Caco-2 (cell line): Measurements from ENCODE around the gene TMEM129. TPM values are rescaled to one million over a fixed set of nuclear protein-coding genes. Genes with fewer than 3 reads are reported as not detected.

Source experiments
- BruUV-seq: library from RNA; stranded (reverse); fragments of 400-500 nt; replicated peaks from 2 replicates; lab custom pipeline; 2021; lab: Mats Ljungman, UMichigan
- CTCF ChIA-PET: fragments of 300-600 bp; sonication (Branson Sonifier 250); formaldehyde crosslinking; loops from one replicate; lab custom pipeline; 2022; ENCODE audit warnings: antibody characterized with exemption; lab: Charles Lee
- POLR2A ChIA-PET: fragments of 300-600 bp; sonication (Branson Sonifier 250); formaldehyde crosslinking; loops from one replicate; lab custom pipeline; 2022; ENCODE audit warnings: antibody characterized with exemption; lab: Charles Lee
- DNase-seq, 2 experiments: peaks; one replicate each; pipeline versions ENCODE4 v3.0.0 to v3.0.0-alpha.2; 2020 to 2022
- H3K27me3 ChIP-seq: replicated peaks from 2 replicates; pipeline ENCODE4 v1.6.0; 2011; ENCODE audit warnings: low read length; ENCODE audit not compliant: control insufficient read depth, insufficient read depth
- H3K36me3 ChIP-seq: 2 replicates; pipeline ENCODE4 v1.5.1; 2011; ENCODE audit warnings: low read length; ENCODE audit not compliant: control insufficient read depth, insufficient read depth
- H3K4me1 ChIP-seq: fragments of 250-450 bp; sonication (Bioruptor Pico); 2 replicates; pipeline ENCODE4 v1.5.1; 2020; ENCODE audit warnings: mild to moderate bottlenecking
- H3K4me3 ChIP-seq: 2 replicates; pipeline ENCODE4 v1.5.1; 2011; ENCODE audit warnings: low read depth, mild to moderate bottlenecking, control low read depth, low read length
- H3K9me3 ChIP-seq: fragments of 250-450 bp; sonication (Bioruptor Pico); 2 replicates; pipeline ENCODE4 v1.5.1; 2020; ENCODE audit warnings: mild to moderate bottlenecking, moderate library complexity
- H3K27ac Mint-ChIP-seq: one replicate; pipeline ENCODE4 v1.8.0; 2022; ENCODE audit warnings: mixed read lengths; ENCODE audit not compliant: unreplicated experiment
- H3K27me3 Mint-ChIP-seq: one replicate; pipeline ENCODE4 v1.8.0; 2022; ENCODE audit warnings: mixed read lengths; ENCODE audit not compliant: insufficient read depth, unreplicated experiment
- H3K36me3 Mint-ChIP-seq: one replicate; pipeline ENCODE4 v1.8.0; 2022; ENCODE audit warnings: mild to moderate bottlenecking, mixed read lengths; ENCODE audit not compliant: insufficient read depth, unreplicated experiment
- H3K4me1 Mint-ChIP-seq: one replicate; pipeline ENCODE4 v1.8.0; 2022; ENCODE audit warnings: low read depth, mixed read lengths; ENCODE audit not compliant: unreplicated experiment
- H3K4me3 Mint-ChIP-seq: one replicate; pipeline ENCODE4 v1.8.0; 2022; ENCODE audit warnings: mild to moderate bottlenecking, moderate library complexity, mixed read lengths; ENCODE audit not compliant: unreplicated experiment
- H3K9me3 Mint-ChIP-seq: one replicate; pipeline ENCODE4 v1.8.0; 2022; ENCODE audit warnings: mixed read lengths; ENCODE audit not compliant: unreplicated experiment
- CTCF ChIP-seq, 2 experiments: fragments of 200-600 bp in 1 of 2; IDR thresholded peaks; 1 replicate in 1 of 2; 2 replicates in 1 of 2; pipeline versions ENCODE4 v1.5.1 to v1.8.0; 2011 to 2022; ENCODE audit warnings: antibody characterized with exemption in 1 of 2, control low read depth in 1 of 2, inconsistent platforms in 1 of 2, low read depth in 1 of 2, low read length in 1 of 2, mild to moderate bottlenecking in 1 of 2, moderate library complexity in 1 of 2; ENCODE audit not compliant: insufficient read depth in 1 of 2, severe bottlenecking in 1 of 2, unreplicated experiment in 1 of 2
- intact Hi-C: fragments of 100-400 bp; cut with micrococcal nuclease; formaldehyde crosslinking; loops from one replicate; pipeline ENCODE4 v1.10.0; 2022; ENCODE audit not compliant: unreplicated experiment
- total RNA-seq: library from RNA; stranded (reverse); gene quantifications from 2 replicates; pipeline ENCODE4 v1.2.3, GENCODE V29; 2022

TMEM129 gene
- total RNA-seq, 1 experiment from 2014 or later: 39.0 TPM

GRCh38 chr4:1753697-1754311 lies 32.7 kb upstream of the TMEM129 start:
- no peaks in the 10 kb centered on the region for H3K27me3 Mint-ChIP-seq
- Histone ChIP-seq H3K4me1 (peaks cover 8% of the 10 kb centered on the region; the same call in 1 of the 2 replicates), H3K4me3 (no peak overlapping the region), H3K27me3 (no peaks in the 10 kb centered on the region), H3K36me3 (no peaks in the 10 kb centered on the region), H3K9me3 (no peaks in the 10 kb centered on the region)
- no peaks in the 10 kb centered on the region for H3K9me3 Mint-ChIP-seq
- intact Hi-C loops: no loop called here
- no TSS peak for BruUV-seq
- ChIA-PET CTCF (interaction anchor here (0.8 kb wide), 1 partner anchor 14 kb away, joined by 3 read pairs; no protein-coding TSS in a partner anchor), POLR2A (interaction anchor here (0.5 kb wide), 1 partner anchor 81 kb away, joined by 3 read pairs; no protein-coding TSS in a partner anchor)
- no peak for DNase-seq
- no peaks in the 10 kb centered on the region for H3K4me1 Mint-ChIP-seq
- no peak for TF ChIP-seq CTCF (IDR thresholded peaks at IDR 0.05; ENCODE audit: insufficient read depth in 1 of 2, low read depth in 1 of 2, low read length in 1 of 2, severe bottlenecking in 1 of 2, unreplicated experiment in 1 of 2)
- no peak overlapping the region for H3K27ac Mint-ChIP-seq
- no peak overlapping the region for H3K4me3 Mint-ChIP-seq
- no peaks in the 10 kb centered on the region for H3K36me3 Mint-ChIP-seq

GRCh38 chr4:1753294-1753696 lies 32.2 kb upstream of the TMEM129 start:
- H3K27ac Mint-ChIP-seq: no peak overlapping the region
- ChIA-PET CTCF (no interaction called here), POLR2A (no interaction called here)
- H3K4me1 Mint-ChIP-seq: no peaks in the 10 kb centered on the region
- no peaks in the 10 kb centered on the region for H3K9me3 Mint-ChIP-seq
- H3K27me3 Mint-ChIP-seq: no peaks in the 10 kb centered on the region
- Histone ChIP-seq H3K4me1 (peaks cover 8% of the 10 kb centered on the region; the same call in 1 of the 2 replicates), H3K9me3 (no peaks in the 10 kb centered on the region), H3K27me3 (no peaks in the 10 kb centered on the region), H3K36me3 (no peaks in the 10 kb centered on the region), H3K4me3 (no peak overlapping the region)
- DNase-seq: no peak
- no peak overlapping the region for H3K4me3 Mint-ChIP-seq
- intact Hi-C loops: no loop called here
- no TSS peak for BruUV-seq
- no peak for TF ChIP-seq CTCF (IDR thresholded peaks at IDR 0.05; ENCODE audit: insufficient read depth in 1 of 2, low read depth in 1 of 2, low read length in 1 of 2, severe bottlenecking in 1 of 2, unreplicated experiment in 1 of 2)
- no peaks in the 10 kb centered on the region for H3K36me3 Mint-ChIP-seq

- H3K27ac Mint-ChIP-seq: no peak overlapping the region
- no peak overlapping the region for H3K4me3 Mint-ChIP-seq
- H3K9me3 Mint-ChIP-seq: no peaks in the 10 kb centered on the region
- ChIA-PET POLR2A (no interaction called here), CTCF (interaction anchor here (0.7 to 1.1 kb wide), 2 partner anchors 14 to 57 kb away, joined by 3 to 4 read pairs; no protein-coding TSS in a partner anchor)
- peaks cover 4% of the 10 kb centered on the region; the same call in 1 of the 2 replicates for H3K4me1 ChIP-seq
- intact Hi-C loops: no loop called here
- TF ChIP-seq CTCF (IDR thresholded peaks at IDR 0.05; ENCODE audit: insufficient read depth in 1 of 2, low read depth in 1 of 2, low read length in 1 of 2, severe bottlenecking in 1 of 2, unreplicated experiment in 1 of 2): no peak
- H3K36me3 ChIP-seq: no peaks in the 10 kb centered on the region
- BruUV-seq: no TSS peak
- H3K9me3 ChIP-seq: no peaks in the 10 kb centered on the region
- H3K27me3 ChIP-seq: no peaks in the 10 kb centered on the region
- no peaks in the 10 kb centered on the region for H3K4me1 Mint-ChIP-seq
- H3K4me3 ChIP-seq: no peak overlapping the region
- H3K27me3 Mint-ChIP-seq: no peaks in the 10 kb centered on the region
- no peak for DNase-seq
- H3K36me3 Mint-ChIP-seq: no peaks in the 10 kb centered on the region
Observed at GRCh38 chr4:1752284-1753041, 31.3 kb upstream of the TMEM129 start.
